ENCODE measurements around the gene FBXO10.
"Not testable (repeated sequence)": the region's sequence is repeated elsewhere in the genome, so short reads cannot be mapped to it uniquely, and the experiment has no call there.

The FBXO10 gene

DNA sequence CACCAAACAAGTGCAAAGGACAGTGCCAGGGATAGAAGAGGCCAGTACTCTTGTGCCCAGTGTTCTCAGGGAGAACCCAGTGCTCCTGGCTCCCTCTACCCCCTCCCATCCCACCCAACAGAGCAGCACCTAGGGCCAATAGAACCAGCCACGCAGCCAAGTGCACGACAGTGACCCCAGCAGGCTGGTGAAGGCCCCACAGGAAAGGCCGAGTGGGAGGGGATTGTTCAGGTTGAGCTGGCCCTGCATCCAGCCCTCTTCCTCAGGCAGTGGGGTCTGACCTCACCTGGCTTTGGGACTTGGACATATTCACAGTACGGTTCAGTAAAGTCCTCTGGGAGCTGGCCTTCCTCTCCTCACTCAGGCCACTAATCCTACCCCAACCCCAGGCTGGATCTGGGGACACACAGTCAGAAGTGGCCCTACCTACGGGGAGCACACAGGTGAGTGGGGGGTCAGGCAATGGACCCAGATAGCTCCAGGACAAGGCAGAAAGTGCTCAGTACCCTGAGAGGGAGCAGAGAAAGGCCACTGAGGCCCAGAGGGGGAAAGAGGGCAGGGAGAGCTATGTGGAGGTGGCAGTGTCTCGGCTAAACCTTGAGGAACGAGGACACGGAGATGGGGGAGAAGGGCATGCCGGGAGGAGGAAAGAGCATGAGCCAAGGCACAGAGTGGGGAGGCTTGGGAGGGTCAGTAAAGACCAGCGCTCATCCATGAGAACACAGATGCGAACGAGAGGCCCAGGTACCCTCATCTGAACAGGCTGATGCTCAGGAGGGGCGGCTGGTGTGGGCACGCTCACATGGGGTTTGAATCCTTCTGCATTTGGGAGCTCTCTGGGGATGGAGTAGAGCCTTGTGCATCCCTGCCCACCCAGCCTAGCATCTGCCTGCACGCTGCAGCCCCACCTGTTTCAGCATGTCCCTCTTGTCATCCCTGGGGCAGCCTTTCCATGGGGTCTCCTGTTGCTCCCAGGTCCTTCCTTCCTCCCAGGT, 64.9 kb downstream of the FBXO10 start:
- no peak for DNase-seq (ENCODE audit: low read depth, low spot score)
- TF ChIP-seq, protein P1, sequence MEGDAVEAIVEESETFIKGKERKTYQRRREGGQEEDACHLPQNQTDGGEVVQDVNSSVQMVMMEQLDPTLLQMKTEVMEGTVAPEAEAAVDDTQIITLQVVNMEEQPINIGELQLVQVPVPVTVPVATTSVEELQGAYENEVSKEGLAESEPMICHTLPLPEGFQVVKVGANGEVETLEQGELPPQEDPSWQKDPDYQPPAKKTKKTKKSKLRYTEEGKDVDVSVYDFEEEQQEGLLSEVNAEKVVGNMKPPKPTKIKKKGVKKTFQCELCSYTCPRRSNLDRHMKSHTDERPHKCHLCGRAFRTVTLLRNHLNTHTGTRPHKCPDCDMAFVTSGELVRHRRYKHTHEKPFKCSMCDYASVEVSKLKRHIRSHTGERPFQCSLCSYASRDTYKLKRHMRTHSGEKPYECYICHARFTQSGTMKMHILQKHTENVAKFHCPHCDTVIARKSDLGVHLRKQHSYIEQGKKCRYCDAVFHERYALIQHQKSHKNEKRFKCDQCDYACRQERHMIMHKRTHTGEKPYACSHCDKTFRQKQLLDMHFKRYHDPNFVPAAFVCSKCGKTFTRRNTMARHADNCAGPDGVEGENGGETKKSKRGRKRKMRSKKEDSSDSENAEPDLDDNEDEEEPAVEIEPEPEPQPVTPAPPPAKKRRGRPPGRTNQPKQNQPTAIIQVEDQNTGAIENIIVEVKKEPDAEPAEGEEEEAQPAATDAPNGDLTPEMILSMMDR (IDR thresholded peaks at IDR 0.05; ENCODE audit: low read depth, low read length): peak; percentile 27
- no peak overlapping the region for H3K4me3 ChIP-seq (ENCODE audit: low read depth, low read length)
- in situ Hi-C loops (cut with HindIII; ENCODE audit: low sequenced_read_pairs): no loop called here

DNA sequence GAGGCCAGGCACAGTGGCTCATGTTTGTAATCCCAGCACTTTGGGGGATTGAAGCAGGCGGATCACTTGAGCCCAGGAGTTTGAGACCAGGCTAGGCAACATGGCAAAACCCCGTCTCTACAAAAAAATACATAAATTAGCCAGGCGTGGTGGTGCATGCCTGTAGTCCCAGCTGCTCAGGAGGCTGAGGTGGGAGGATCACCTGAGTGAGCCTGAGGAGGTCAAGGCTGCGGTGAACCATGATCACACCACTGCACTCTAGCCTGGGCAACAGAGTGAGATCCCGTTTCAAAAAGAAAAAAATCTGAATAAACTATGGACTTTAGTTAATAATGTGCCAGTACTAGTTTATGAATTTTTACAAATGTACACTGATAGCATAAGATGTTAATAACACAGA, 66.1 kb downstream of the FBXO10 start:
- in situ Hi-C loops (cut with HindIII; ENCODE audit: low sequenced_read_pairs); H3K4me3 ChIP-seq (ENCODE audit: low read depth, low read length); DNase-seq (ENCODE audit: low read depth, low spot score): not testable (repeated sequence)

DNA sequence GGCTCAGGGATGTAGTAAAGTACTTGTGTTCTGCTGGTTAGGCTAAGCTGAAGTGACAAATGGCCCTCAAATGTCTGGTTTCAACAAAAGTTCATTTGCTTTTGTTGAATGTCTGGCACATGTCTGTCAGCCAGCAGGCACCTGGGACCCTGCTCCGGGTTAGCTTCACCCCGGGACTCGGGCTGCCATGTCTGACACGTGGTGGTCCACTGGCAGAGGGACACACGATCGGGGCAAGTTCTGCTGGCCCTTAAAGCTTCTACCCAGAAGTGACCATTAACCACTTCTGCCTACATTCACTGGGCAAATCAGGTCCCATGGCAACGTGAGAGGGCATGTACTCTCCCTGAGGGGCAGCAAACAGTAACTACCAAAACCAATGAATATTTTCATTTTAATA, 66.6 kb downstream of the FBXO10 start:
- TF ChIP-seq, protein P1 (IDR thresholded peaks at IDR 0.05; ENCODE audit: low read depth, low read length): no peak
- no peak overlapping the region for H3K4me3 ChIP-seq (ENCODE audit: low read depth, low read length)
- no peak for DNase-seq (ENCODE audit: low read depth, low spot score)
- in situ Hi-C loops (cut with HindIII; ENCODE audit: low sequenced_read_pairs): no loop called here

DNA sequence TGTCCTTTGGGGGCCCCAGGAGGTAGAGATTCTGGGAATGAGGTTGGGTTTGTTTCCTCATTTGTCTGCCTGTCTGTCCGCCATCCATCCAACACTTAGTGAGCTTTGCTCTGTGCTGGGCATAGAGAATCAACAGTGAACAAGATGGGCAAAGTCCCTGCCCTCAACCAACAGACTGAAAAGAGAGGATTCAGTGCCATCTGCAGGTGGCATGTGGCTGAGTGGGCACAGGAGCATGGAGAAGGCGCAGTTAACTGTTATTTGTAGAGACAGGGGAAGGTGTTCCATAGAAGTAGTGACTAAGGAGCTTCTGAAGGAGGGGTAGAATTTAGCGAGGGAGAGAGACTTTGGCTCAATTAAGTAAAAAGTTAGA, 67.4 kb downstream of the FBXO10 start:
- TF ChIP-seq, protein P1 (IDR thresholded peaks at IDR 0.05; ENCODE audit: low read depth, low read length): no peak
- in situ Hi-C loops (cut with HindIII; ENCODE audit: low sequenced_read_pairs): no loop called here
- no peak for DNase-seq (ENCODE audit: low read depth, low spot score)
- H3K4me3 ChIP-seq (ENCODE audit: low read depth, low read length): no peak overlapping the region

DNA sequence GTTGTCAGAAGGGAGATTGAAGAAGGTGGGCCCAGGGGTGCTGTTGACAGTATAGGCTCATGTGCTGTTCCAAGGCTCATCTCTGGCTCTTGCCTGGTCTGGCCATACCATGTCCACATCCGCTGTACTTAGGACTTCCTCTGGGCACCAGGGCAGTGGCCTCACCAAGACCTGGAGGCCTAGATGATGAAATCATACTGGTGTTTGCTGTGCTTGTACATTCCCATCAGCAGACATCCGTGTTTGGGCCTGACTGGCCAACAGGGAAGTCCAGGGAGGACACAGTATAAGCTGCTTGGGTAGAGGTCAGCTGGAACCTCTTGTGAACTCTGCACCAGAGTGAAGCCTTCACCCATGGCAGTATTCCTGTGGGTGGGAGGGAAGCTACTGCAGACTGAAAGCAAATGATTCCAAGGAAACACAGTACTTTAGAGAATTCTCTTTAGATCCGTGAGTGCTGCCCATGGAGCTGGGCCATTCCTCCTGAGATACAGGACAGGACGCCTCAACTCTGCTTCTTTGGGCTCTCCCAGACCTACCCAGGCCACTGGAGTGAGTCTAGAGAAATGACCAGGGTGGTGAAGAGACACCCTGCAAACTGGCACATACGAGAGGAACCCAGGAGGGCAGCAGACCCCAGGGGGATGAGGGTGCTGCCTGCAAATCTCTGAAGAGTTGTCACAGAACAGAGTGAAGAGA, 67.9 kb downstream of the FBXO10 start:
- in situ Hi-C loops (cut with HindIII; ENCODE audit: low sequenced_read_pairs): no loop called here
- no peak overlapping the region for H3K4me3 ChIP-seq (ENCODE audit: low read depth, low read length)
- DNase-seq (ENCODE audit: low read depth, low spot score): no peak
- TF ChIP-seq, protein P1 (IDR thresholded peaks at IDR 0.05; ENCODE audit: low read depth, low read length): no peak

DNA sequence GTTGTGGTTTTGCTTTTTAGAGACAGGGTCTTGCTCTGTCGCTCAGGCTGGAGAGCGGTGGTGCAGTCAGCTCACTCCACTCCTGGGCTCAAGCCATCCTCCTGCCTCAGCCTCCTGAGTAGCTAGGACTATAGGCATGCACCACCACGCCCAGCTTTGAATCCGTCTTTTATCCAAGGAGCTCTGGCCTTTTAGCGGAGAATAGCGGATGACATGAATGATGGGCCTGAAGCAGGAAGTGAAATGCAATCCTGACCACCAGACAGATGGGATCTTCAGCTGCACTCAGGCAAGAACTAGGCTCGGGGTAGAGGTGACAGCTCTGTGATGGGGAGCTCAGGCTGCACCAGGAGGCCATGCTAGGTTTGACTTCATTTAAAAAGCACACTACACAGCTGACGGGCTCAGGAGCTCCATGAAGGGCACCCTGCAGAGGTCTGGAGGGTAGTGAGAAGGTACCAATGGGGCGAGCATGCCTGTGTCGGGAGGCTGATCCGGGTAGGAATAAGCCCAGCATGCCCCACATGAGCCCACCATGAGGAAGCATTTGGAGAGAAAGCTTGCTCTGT, 68.5 kb downstream of the FBXO10 start:
- DNase-seq (ENCODE audit: low read depth, low spot score): no peak
- H3K4me3 ChIP-seq (ENCODE audit: low read depth, low read length): no peak overlapping the region
- in situ Hi-C loops (cut with HindIII; ENCODE audit: low sequenced_read_pairs): no loop called here
- TF ChIP-seq, protein P1 (IDR thresholded peaks at IDR 0.05; ENCODE audit: low read depth, low read length): no peak
